Measurements from ENCODE around the gene FGFR2.

FGFR2 gene

GRCh38 chr10:121459279-121459621 is 139.0 kb downstream of the FGFR2 start:
- in situ Hi-C loops (cut with MboI; ENCODE audit: low sequenced_read_pairs): no loop called here

- in situ Hi-C loops (cut with MboI; ENCODE audit: low sequenced_read_pairs): no loop called here
Measured at GRCh38 chr10:121457729-121458128, 140.5 kb downstream of the FGFR2 start.

- in situ Hi-C loops (cut with MboI; ENCODE audit: low sequenced_read_pairs): no loop called here
Measured at GRCh38 chr10:121455377-121455776, 142.9 kb downstream of the FGFR2 start.

- in situ Hi-C loops (cut with MboI; ENCODE audit: low sequenced_read_pairs): no loop called here
Measured at GRCh38 chr10:121454781-121455180, 143.5 kb downstream of the FGFR2 start.

GRCh38 chr10:121453160-121453559 is 145.1 kb downstream of the FGFR2 start:
- in situ Hi-C loops (cut with MboI; ENCODE audit: low sequenced_read_pairs): no loop called here

GRCh38 chr10:121452581-121452980 is 145.7 kb downstream of the FGFR2 start:
- in situ Hi-C loops (cut with MboI; ENCODE audit: low sequenced_read_pairs): no loop called here

- in situ Hi-C loops (cut with MboI; ENCODE audit: low sequenced_read_pairs): no loop called here
Measured at GRCh38 chr10:121450247-121450646, 148.0 kb downstream of the FGFR2 start.

GRCh38 chr10:121449482-121449924 is 148.7 kb downstream of the FGFR2 start:
- in situ Hi-C loops (cut with MboI; ENCODE audit: low sequenced_read_pairs): no loop called here

- in situ Hi-C loops (cut with MboI; ENCODE audit: low sequenced_read_pairs): no loop called here
Measured at GRCh38 chr10:121448766-121449421, 149.3 kb downstream of the FGFR2 start.

GRCh38 chr10:121444520-121445165 is 153.6 kb downstream of the FGFR2 start:
- in situ Hi-C loops (cut with MboI; ENCODE audit: low sequenced_read_pairs): no loop called here

GRCh38 chr10:121442086-121442935 is 155.9 kb downstream of the FGFR2 start:
- in situ Hi-C loops (cut with MboI; ENCODE audit: low sequenced_read_pairs): no loop called here

- in situ Hi-C loops (cut with MboI; ENCODE audit: low sequenced_read_pairs): no loop called here
Measured at GRCh38 chr10:121440461-121440860, 157.8 kb downstream of the FGFR2 start.

GRCh38 chr10:121438333-121438732 is 159.9 kb downstream of the FGFR2 start:
- in situ Hi-C loops (cut with MboI; ENCODE audit: low sequenced_read_pairs): no loop called here

GRCh38 chr10:121437596-121437995 is 160.6 kb downstream of the FGFR2 start:
- in situ Hi-C loops (cut with MboI; ENCODE audit: low sequenced_read_pairs): no loop called here

GRCh38 chr10:121436630-121437341 is 161.5 kb downstream of the FGFR2 start:
- in situ Hi-C loops (cut with MboI; ENCODE audit: low sequenced_read_pairs): no loop called here

- in situ Hi-C loops (cut with MboI; ENCODE audit: low sequenced_read_pairs): no loop called here
Measured at GRCh38 chr10:121436281-121436629, 162.0 kb downstream of the FGFR2 start.

GRCh38 chr10:121435099-121435875 is 163.0 kb downstream of the FGFR2 start:
- in situ Hi-C loops (cut with MboI; ENCODE audit: low sequenced_read_pairs): no loop called here

- in situ Hi-C loops (cut with MboI; ENCODE audit: low sequenced_read_pairs): no loop called here
Measured at GRCh38 chr10:121433965-121434364, 164.3 kb downstream of the FGFR2 start.

- in situ Hi-C loops (cut with MboI; ENCODE audit: low sequenced_read_pairs): no loop called here
Measured at GRCh38 chr10:121428867-121429266, 169.4 kb downstream of the FGFR2 start.

All from HL-60/S4 treated with retinoic acid at 250 ng/mL for 4 days and 3 days (cell line).